DMS79 (cell line): ENCODE data around the gene OR9A4.
"Not testable (repeated sequence)": the region's sequence is repeated elsewhere in the genome, so short reads cannot be mapped to it uniquely, and the experiment has no call there.

Experiments used
- DNase-seq: peaks from one replicate; lab custom pipeline; 2025; lab: John Stamatoyannopoulos, UW

OR9A4 gene, protein sequence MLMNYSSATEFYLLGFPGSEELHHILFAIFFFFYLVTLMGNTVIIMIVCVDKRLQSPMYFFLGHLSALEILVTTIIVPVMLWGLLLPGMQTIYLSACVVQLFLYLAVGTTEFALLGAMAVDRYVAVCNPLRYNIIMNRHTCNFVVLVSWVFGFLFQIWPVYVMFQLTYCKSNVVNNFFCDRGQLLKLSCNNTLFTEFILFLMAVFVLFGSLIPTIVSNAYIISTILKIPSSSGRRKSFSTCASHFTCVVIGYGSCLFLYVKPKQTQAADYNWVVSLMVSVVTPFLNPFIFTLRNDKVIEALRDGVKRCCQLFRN

DNA sequence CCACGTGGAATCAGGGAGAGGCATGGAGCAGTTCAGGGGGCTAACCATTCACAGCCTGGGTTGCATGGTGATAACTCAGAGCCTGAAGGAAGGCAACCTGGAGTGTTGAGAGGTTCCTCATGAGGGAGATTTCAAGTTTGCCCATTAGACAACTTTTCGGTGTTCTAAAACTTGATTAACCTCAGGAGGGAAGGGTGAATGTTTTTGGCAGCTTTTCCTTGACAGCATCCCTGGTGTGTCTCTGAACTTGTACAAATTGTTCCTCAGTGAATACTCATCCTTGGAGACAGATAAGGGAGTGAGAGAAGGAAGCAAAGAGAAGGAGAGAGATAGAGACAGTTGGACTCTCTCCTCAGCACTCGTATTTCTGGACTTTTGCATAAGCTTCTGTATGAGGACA is at the start of gene OR9A4:
TSS of gene OR9A4 (plus strand) at position 301 of the 400 bp plus-strand sequence. CDS start 2,477 bp downstream, outside the sequence.
- no peak for DNase-seq

DNA sequence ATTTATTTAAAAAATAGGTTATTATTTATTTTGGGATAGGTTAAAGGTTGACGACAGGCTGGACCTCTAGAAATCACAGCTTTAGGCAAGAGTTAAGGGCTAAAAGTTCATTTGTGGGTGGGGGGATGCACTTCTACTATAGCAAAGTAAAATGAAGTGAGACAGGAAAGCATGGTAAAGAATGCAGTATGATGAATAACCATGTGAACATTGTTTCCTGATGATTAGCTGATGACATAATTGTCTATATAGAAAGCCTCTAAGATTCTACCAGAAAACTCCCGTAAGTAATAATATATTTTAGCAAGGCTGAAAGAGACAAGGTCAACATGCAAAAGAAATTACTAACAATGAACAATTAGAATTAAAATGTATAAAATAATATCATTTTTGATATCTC is 49.2 kb upstream of the OR9A4 start:
- no peak for DNase-seq

DNA sequence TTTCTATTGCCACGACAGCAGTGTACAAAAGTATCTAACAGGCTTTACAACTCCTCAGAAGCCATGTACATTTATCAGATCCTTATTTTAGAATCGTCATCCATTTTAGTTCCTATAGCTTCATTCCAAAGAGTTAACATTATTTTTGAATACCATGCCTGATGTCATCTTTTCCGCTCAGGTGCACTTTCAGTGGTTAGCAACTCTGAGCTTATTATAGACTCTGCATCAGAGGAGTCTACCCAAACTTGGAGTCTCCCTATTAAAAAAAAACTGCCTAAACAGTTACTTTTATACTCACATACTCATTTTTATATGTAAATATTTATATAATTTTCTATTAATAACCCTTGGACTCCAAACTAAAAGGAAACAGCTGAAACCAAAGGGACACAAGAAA is 43.3 kb upstream of the OR9A4 start:
- DNase-seq, result no peak

DNA sequence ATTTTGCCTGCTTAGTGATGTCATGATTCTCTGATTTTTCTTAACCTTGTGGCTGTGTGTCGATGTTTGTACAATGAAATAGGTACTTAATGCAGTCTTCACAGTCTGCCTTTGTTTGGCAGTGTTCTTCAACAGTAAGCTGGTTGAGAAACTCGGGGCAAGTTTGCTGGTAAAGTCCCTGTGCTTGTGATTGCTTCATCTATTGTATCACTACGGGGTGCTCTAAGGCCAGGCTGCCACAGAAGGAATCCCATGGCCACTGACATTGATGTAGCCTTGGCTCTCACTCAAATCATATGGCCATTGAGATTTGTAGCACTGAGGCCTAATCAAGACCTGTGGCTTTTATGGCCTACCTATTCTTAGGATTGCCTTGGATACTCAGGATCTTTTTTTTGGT is 41.4 kb upstream of the OR9A4 start:
- DNase-seq, result no peak

DNA sequence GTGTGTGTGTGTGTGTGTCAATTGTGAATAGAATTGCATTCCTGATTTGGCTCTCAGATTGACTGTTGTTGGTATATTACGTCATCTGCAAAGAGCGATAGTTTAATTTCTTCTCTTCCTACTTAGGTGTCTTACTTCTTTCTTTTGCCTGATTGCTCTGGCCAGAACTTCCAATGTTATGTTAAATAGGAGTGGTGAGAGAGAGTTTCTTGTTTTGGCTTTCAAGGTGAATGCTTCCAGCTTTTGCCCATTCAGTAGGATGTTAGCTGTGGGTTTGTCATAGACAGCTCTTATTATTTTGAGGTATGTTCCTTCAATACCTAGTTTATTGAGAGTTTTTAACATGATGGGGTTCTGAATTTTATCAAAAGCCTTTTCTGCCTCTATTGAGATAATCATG is 40.7 kb upstream of the OR9A4 start:
- DNase-seq, result no peak

DNA sequence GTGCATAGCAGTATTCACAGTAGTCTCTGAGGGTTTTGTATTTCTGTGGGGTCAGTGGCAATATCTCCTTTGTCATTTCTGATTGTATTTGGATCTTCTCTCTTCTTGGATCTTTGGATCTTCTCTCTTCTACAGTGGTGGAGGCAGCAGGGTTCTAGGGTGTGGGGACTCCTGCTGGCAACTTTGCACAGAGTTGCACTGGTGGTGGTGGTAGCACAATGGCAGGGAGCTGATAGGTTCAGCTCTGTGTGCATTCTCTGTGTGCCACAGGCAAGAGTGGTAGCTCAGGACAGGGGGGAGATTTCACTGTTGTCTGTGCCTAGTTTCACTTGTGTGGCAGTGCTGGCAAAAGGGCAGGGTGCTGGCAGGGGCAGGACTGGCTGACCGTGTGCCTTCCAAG is 39.8 kb upstream of the OR9A4 start:
- DNase-seq, result no peak

DNA sequence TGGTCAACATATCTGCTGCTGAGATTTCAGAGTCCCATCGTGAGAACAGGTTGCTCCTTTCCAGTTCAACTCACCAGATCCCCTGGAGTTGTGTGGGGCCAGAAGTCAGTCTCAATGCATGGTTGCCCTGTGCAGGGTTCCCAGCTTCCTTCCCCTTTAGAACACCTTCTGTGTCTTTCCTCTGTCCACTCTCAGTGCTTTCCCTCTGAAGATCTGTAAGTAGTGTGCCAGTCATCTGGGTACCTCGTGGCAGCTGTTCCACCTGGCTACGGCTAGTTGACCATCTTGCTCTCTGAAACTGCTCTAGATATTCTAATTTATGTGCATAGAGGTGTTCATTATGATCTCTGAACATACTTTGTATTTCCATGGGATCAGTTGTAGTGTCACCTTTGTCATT is 38.8 kb upstream of the OR9A4 start:
- no peak for DNase-seq

DNA sequence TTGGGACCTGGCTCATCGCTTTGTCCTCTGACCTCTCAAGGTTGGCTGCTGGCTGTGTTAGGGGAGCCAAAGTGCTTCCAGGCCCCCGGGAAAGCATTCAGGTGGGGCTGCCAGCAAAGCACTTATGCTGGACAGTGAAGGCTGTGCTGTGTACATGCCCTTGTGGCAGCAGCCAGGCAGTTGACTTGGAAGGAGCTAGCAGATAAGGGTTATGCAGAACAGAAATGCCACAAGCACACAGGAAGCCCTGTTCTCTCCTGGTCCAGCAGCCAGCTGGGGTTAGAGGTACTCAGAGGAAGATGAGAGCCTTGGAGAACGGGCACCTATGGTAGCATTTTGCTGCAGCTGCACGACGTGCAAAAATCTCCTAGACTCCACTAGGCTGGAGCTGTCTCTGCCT is 35.2 kb upstream of the OR9A4 start:
- no peak for DNase-seq

DNA sequence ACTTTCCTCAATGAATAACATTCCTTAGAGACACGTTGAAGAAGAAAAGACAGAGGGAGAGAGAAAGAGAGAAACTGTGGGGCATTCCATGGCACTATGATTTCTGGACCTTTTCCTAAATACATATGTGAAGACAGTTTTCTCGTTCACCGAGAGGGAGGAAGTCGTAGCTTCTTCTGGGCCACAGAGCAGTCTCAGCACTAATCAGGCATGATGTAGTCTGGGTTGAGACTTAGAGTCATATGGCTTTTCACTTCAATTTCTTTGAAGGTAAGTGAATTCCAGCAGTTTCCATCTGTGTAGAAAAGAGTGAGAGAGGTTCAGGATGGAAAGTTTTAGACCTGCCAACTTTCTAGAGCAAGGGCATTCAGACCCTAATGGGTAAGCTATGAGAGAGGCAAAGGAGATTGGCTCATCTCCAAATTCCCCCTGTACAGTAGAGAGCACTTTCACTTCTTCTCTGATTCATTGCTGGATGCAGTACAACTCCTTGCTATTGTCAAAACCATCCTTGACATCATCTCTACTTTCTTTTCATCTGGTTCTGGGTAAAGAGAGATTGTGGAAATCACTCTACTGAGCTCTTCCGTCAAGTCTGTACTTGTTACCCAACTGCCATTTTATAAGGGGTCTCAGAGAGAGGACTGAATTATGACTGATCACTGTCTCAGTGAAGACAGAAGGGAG is 31.5 kb upstream of the OR9A4 start:
- no peak for DNase-seq

DNA sequence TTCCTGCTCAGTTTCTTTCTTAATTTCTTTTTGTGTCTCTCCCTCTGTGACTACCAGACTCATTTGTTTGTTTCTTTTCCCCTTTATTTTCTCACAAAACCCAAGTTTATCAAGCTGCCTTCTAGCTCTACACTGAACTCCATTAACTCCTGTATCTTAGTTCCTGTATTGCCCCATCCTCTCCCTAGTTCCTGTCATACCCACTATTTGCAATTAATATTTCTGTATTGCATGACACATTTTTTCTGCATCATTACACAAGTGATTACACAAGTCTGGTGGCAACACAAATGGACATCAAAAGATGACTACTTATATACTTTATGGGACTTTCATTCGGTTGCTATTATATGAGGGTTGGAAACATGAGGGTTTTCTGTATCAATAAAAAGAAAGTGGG is 26.9 kb upstream of the OR9A4 start:
- no peak for DNase-seq

DNA sequence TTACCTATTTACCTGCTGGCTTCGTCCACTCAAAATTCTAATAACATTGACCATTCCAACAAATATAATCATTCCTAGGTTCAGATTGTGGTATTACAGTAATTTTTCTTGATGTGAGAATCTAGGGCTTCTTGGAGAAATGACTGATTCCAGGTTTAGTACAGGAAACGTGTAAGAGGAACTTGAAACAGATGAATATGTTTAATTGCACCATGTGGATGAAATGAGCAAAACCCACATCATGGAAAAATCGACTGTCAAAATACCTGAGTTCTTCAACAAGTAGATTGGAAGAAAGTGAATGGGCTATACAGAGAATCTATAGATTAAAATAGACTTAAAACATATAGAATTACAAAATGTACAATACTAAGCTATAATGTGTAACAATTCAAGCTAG is 24.9 kb upstream of the OR9A4 start:
- no peak for DNase-seq

DNA sequence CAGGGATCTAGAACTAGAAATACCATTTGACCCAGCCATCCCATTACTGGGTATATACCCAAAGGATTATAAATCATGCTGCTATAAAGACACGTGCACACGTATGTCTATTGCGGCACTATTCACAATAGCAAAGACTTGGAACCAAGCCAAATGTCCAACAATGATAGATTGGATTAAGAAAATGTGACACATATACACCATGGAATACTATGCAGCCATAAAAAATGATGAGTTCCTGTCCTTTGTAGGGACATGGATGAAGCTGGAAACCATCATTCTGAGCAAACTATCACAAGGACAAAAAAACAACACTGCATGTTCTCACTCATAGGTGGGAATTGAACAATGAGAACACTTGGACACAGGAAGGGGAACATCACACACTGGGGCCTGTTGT is 16.8 kb upstream of the OR9A4 start:
- DNase-seq, result not testable (repeated sequence)

DNA sequence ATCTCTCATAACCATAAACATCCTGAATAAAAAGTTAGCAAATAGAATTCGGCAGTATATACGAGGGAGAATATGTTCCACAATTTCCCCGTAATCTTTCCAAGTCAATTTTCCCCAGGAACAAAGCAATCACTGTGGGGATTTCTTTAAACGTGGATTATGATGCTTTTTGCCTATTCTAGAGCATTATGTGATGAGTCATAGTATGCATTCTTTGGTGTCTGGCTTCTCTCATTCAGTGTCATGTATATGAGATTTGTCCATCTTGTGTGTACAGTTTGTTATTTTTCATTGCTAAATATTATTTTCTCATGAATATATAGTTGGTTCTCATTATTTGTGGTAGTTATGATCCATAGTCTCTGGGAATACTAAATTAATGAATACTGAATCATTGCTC is 9.9 kb upstream of the OR9A4 start:
- no peak for DNase-seq

DNA sequence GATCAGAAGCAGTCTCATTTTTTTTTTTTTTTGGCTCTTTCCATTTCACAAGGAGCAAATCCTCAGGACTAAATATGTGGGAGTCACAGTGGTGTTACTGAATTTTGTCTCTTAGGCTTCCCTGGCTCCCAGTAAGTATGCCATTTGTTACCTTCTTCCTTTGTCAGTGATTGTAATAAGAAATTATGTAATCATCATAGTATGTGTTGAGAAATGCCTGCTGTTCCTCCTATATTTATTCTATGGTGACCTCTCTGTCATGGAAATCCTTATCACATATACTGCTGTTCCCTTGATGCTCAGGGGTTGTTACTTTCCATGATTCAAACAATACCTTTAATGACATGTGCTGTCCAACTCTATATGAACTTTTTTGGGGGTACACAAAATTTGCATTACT is 4.8 kb upstream of the OR9A4 start:
- DNase-seq, result no peak

DNA sequence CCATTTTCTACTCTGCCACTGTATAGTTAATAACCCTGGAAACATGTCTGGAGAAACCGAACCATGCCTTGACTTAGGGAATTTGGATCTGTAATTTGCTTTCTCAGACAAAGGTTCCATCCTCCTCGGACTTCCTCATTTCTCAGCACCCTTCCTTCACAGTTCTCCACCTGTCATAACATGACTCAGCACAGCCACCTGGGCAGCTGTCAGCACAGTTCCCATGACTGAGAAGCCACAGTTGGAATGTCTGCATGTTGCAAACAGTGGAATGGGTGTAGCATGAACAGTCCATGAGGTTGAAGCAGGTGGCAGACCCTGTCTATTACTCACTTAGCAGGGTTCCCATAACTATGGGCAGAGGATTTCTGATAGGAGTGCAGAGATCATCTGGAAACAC is 634 bp upstream of the OR9A4 start:
- DNase-seq, result no peak

DNA sequence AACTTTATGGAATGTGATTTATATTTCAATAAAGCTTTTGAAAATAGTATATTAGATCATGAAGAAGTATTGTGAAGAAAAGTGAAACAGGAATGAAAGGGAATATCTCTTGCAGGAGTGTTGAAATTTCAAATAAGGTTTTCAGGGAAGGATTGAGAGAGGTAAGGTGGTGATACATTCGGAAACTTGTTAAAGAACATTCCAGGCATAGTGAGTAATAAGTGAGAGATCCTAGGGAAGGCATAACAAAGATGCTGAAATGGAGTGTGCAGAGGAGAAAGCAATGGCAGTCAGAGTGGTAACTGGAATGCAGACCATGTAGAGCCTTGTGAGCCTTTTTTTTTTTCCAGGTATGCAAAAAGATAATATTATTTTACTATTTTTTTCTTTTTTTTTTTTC is 4.1 kb downstream of the OR9A4 start:
- DNase-seq, result no peak

DNA sequence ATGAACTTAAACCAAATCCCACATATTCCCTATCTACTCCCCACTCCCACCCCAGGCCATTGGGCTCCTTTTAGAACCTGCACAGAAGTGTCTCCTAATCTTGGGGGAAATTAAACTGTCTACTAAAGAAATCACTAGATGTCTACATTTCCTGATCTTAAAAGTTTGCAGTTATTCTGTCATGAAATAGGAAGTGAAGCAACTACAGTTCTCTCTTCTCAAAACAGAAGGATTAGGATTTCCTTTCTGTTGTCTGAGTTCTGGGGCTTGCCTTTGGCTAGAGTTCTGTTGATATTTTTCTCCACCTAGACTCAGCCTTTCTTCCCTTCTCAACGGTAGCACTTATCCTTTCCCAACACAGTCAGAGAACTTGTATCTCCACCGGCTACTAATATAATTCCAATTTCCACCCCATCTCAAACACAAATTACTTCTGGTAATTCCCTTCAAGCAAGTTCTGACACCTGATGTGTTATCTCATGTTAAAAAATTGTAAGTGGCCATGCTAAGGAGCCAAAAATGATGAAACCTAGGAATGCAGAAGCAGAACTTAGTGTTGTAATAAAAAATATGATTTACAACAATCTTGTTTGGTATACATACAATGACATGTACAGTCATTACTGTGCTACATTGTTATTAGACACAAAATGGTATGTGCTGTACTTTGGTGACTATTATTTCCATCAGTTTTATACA is 12.1 kb downstream of the OR9A4 start:
- DNase-seq, result no peak

DNA sequence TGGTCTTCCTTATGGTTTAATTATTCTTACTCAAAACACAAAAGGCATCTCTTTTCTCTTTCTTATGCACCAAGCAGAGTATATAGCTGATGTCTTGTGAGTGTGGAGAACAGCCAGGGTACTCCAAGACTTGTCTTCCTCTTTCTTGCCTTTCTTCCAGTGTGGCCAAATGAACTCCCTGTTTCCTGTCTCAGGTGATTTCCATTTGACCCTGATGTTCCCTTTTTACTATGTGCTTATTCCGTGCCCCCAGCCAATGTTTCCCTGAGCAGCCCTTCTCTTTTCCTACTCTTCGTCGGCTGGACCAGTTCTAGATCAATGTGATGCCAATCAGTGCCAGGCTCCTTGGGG is 12.6 kb downstream of the OR9A4 start:
- no peak for DNase-seq

DNA sequence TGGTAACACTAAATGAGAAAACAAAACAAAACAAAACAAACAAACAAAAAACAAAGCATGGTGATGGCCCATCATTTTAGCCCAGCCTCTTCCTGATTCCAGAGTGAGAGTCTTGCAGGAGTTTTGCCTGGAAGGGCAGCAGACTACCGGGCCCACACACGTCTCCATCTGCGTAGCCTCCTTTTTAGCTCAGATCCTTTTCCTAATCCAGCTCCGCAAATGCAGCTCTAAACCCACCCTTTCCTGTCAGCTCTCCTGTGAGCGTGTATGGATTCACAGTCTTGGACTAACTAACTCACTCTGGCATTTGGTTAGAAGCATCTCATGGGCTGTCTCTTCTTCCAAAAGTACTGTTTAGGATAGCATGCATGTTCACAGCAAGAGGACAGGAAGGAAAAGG is 14.0 kb downstream of the OR9A4 start:
- DNase-seq, result no peak

DNA sequence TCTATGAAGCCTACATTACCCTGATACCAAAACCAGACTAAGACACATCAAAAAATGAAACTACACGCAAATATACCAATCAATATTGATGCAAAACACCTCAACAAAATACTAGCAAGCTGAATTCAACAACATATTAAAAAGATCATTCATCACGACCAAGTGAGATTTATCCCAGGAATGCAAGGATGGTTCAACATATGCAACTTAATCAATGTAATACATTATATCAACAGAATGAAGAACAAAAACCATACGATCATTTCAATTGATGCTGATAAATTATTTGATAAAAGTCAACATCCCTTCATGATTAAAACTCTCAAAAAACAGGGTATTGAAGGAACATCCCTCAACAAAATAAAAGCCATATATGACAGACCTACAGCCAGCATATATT is 24.9 kb downstream of the OR9A4 start:
- no peak for DNase-seq

DNA sequence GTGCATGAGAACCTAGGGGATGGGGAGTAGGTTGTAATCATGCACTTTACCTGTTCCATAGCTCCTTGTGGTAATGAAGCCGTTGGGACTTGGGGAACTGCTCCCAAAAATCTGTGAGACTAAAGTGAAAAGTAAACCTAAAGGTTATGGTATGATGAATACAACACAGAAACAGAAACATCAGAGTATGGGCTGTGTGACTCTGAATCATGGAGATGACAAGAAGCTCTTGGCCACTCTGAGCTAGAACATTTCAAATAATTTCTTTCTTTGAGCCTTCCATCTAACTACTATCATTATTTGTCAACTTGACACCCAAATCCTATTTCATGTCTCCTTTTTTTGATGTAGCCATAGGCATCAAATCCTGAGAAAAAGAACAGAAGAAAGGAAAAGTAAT is 27.6 kb downstream of the OR9A4 start:
- DNase-seq, result no peak

DNA sequence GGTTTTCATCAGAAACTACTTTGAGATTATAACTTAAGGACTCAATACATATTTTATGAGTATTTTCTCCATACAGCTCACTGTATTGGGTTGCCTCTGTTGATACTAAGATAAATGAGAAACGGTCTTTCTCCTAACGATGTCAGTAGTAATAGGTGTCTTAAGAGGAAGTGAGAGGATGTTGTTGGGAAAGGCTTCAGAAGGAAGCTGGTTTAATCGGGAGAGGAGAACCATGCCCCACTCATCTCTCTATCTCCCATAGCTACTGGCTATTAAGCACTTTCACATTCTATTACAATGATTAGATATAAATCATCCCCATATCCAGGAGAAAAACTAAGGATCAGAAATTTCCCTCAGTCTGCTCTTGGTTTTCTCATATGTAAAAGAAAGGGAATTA is 28.6 kb downstream of the OR9A4 start:
- no peak for DNase-seq

DNA sequence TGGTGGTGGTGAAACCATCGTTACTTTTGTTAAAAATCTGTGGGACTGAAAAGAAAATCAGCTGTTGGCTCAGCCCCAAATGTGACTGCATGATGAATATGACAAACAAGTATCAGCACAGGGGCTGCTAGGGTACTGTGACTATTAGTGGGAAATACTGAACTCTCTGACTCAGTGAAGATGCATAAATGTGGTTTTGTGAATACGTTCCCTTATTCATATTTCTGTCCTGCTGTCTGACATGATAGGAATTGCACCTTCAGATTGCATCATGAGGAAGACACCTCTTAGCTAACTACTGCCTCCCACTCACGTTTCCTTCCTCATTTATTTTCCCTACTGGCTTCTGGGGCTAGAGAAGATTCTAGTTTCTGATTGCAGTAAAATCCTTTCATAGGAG is 29.2 kb downstream of the OR9A4 start:
- no peak for DNase-seq

DNA sequence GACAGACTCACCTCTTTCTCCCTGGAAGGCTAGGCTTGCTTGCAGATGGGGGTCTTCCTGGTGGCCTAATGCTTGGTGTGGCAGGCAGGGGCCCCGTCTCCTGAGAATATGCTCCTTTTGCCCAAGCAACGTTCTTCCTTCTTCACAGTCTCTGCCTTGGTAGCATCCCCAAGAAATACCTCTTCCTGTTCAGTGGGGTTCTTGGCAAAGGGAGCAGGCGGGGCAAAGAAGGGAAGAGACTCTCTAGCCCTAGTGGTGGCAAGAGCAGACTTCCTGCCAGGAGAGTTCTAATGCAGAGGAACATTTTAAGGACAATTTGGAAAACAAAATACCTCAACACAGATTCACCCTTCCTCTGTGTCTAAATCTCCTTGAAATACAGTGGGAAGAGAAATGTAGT is 30.6 kb downstream of the OR9A4 start, which contains the start of gene CLEC5A:
TSS of gene CLEC5A (minus strand) at position 179 of the 400 bp plus-strand sequence. CDS start 682 bp downstream, outside the sequence.
- no peak for DNase-seq
